ENCODE measurements around the gene DNAJC7. TPM values are rescaled to one million over a fixed set of nuclear protein-coding genes. Genes with fewer than 3 reads are reported as not detected.

The DNAJC7 gene
- total and polyA plus RNA-seq, 9 of the 15 experiments (the other 6 are each of a cell fraction or from before 2014, with no cell fraction given): 85.8 to 262 (median 157) TPM

DNA sequence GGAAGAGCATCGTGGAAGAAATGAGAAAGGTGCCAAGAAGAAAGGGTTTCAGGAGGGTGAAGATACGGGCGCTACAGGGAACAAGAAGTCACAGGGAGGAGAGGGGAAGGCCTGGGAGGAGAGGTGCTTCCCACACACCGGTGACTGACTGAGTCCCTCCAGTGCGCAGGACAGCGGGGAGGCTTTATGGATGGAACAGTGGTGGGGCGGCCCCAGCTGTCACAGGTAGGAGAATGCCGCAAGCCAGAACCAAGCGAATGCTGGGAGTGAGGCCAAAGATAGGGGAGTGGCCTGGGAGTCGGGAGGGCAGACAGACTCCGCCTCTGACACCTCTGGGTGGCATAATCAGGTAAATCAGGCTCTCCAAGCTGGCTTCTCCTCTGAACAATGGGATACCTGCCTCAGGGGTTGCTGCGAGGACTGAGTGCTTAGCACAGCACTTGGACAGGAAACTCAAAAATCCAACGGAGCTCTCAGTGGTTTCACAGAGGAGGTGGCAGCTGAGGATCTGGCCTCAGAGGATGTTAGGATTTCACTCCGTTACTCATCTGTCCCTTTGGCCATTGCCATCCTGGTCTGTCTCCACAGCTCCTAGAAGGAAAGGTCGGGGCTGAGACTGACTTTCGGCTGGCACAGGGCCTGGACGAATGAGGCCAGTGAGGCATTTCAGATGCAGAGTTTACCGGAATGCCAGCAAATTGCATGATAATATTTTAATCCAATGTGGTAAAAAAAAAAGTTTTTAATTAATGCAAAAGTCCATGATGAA, 51.4 kb downstream of the DNAJC7 start (continued):
- TF ChIP-seq TOE1 (IDR thresholded peaks at IDR 0.05; ENCODE audit: borderline replicate concordance): 0 out of 2 replicates have a peak, but pooled peaks have one; percentile 12
- TF ChIP-seq TOE1 (CRISPR knock-in tag; IDR thresholded peaks at IDR 0.05; ENCODE audit: borderline replicate concordance, low read depth): no peak
- 0 out of 2 replicates have a peak, but pooled peaks have one; percentile 11 for TF ChIP-seq POLR2AphosphoS2 (IDR thresholded peaks at IDR 0.05; ENCODE audit: low read length)
- TF ChIP-seq SOX6 (IDR thresholded peaks at IDR 0.05): 0 out of 2 replicates have a peak, but pooled peaks have one; percentile 19
- TF ChIP-seq, protein P1, sequence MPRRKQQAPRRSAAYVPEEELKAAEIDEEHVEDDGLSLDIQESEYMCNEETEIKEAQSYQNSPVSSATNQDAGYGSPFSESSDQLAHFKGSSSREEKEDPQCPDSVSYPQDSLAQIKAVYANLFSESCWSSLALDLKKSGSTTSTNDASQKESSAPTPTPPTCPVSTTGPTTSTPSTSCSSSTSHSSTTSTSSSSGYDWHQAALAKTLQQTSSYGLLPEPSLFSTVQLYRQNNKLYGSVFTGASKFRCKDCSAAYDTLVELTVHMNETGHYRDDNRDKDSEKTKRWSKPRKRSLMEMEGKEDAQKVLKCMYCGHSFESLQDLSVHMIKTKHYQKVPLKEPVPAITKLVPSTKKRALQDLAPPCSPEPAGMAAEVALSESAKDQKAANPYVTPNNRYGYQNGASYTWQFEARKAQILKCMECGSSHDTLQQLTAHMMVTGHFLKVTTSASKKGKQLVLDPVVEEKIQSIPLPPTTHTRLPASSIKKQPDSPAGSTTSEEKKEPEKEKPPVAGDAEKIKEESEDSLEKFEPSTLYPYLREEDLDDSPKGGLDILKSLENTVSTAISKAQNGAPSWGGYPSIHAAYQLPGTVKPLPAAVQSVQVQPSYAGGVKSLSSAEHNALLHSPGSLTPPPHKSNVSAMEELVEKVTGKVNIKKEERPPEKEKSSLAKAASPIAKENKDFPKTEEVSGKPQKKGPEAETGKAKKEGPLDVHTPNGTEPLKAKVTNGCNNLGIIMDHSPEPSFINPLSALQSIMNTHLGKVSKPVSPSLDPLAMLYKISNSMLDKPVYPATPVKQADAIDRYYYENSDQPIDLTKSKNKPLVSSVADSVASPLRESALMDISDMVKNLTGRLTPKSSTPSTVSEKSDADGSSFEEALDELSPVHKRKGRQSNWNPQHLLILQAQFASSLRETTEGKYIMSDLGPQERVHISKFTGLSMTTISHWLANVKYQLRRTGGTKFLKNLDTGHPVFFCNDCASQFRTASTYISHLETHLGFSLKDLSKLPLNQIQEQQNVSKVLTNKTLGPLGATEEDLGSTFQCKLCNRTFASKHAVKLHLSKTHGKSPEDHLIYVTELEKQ (CRISPR knock-in tag; IDR thresholded peaks at IDR 0.05): no peak
- TF ChIP-seq NR2F6 (CRISPR knock-in tag; IDR thresholded peaks at IDR 0.05): no peak
- TF ChIP-seq, protein P2, sequence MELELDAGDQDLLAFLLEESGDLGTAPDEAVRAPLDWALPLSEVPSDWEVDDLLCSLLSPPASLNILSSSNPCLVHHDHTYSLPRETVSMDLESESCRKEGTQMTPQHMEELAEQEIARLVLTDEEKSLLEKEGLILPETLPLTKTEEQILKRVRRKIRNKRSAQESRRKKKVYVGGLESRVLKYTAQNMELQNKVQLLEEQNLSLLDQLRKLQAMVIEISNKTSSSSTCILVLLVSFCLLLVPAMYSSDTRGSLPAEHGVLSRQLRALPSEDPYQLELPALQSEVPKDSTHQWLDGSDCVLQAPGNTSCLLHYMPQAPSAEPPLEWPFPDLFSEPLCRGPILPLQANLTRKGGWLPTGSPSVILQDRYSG (tag; conservative IDR thresholded peaks at IDR 0.05; ENCODE audit: low read depth): no peak
- TF ChIP-seq XRCC5 (IDR thresholded peaks at IDR 0.05; ENCODE audit: low read depth, low read length): 0 out of 2 replicates have a peak, but pooled peaks have one; percentile 21
- TF ChIP-seq KDM4B (IDR thresholded peaks at IDR 0.05; ENCODE audit: borderline replicate concordance in 2 of 2, low read depth in 1 of 2): no peak
- no peak for TF ChIP-seq EHMT2 (IDR thresholded peaks at IDR 0.05)
- TF ChIP-seq SP1 (CRISPR knock-in tag; IDR thresholded peaks at IDR 0.05): no peak
- TF ChIP-seq KLF13 (tag; IDR thresholded peaks at IDR 0.05; ENCODE audit: borderline replicate concordance, low read depth): no peak
- TF ChIP-seq ZEB2 (IDR thresholded peaks at IDR 0.05): peak; percentile 49; the same call in 1 of the 2 replicates
- TF ChIP-seq DMBX1 (CRISPR knock-in tag; IDR thresholded peaks at IDR 0.05; ENCODE audit: borderline replicate concordance): no peak
- TF ChIP-seq FIP1L1 (IDR thresholded peaks at IDR 0.05; ENCODE audit: low read depth, low read length, poor library complexity, severe bottlenecking): no peak
- no peak for TF ChIP-seq PPARD (CRISPR knock-in tag; IDR thresholded peaks at IDR 0.05)
- peak; percentile 28; the same call in 1 of the 2 replicates for TF ChIP-seq DPF2 (IDR thresholded peaks at IDR 0.05)
- 0 out of 4 replicates have a peak, but pooled peaks of 1 of the 2 experiments have one; percentile 27 for TF ChIP-seq SIN3A (IDR thresholded peaks at IDR 0.05; ENCODE audit: borderline replicate concordance in 2 of 2, control insufficient read depth in 1 of 2, low read depth in 2 of 2, low read length in 2 of 2)
- TF ChIP-seq, protein P3, sequence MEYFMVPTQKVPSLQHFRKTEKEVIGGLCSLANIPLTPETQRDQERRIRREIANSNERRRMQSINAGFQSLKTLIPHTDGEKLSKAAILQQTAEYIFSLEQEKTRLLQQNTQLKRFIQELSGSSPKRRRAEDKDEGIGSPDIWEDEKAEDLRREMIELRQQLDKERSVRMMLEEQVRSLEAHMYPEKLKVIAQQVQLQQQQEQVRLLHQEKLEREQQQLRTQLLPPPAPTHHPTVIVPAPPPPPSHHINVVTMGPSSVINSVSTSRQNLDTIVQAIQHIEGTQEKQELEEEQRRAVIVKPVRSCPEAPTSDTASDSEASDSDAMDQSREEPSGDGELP (CRISPR knock-in tag; IDR thresholded peaks at IDR 0.05; ENCODE audit: borderline replicate concordance): peak; percentile 71; the same call in 1 of the 2 replicates
